GM21576 (cell line): ENCODE results near the gene GNB1L.
"Not testable (repeated sequence)": the region's sequence is repeated elsewhere in the genome, so short reads cannot be mapped to it uniquely, and the experiment has no call there.

Source experiments
- ATAC-seq: cut with Tn5 transposase; IDR thresholded peaks from one replicate; pipeline ENCODE4 v1.9.1; 2021; ENCODE audit warnings: mild to moderate bottlenecking, moderate library complexity; ENCODE audit not compliant: unreplicated experiment

Gene GNB1L

DNA sequence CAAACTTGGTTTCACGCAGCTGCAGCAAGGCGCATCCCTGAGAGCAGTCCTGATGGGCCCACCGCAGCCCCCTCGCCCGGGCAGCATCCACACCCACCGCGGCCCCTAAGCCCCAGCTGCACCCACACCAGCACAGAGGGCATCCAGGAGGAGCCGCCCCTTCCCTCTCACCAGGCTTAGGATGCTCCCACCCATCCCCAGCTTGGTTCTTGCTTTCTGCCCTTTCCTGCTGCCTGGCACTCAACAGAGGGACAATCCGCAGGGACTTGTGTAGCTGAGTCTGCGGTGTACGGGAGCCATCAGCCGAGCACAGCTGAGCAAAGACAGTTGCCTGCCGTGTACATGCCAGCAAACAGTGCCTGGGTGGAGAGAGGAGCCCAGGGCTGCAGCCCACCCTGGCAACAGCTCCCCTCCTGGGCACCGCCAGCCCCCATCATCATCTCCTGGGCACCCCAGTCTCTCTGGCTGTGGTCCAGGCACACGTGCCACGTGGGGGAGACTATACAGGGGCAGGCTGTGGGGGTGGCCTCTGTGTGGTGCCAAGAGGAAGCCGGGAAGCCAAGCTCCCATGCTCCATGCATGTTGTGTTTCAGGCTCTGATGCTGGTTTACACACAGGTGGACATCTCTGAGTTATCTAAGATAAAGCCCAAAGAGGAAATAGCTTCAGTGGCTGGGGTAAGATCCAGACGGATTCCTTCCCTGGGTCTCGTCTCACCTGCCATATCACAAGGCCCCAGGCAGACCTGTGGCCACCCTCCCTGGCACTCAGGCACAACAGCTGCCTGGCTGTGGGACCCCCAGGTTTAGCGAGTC lies 36.0 kb upstream of the GNB1L start:
- no peak for ATAC-seq

DNA sequence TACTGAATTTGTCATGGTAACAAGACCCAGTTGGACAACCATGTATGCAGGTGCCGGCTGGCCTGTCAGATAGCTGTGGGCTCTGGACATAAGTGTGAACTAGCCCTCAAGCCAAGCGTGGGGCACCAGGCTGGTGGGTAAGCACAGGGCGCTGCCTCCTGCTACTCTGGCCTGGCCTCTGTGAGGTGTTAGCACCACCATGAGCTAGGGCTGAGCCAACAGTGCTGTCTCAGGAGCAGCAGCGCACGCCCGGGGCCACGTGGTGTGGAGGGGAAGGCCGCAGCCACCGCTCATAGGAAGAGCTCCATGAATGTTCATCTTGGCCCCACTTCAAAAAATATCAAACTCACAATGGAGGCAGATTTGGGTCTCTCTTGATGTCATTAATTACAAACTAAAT lies 35.3 kb upstream of the GNB1L start:
- no peak for ATAC-seq

DNA sequence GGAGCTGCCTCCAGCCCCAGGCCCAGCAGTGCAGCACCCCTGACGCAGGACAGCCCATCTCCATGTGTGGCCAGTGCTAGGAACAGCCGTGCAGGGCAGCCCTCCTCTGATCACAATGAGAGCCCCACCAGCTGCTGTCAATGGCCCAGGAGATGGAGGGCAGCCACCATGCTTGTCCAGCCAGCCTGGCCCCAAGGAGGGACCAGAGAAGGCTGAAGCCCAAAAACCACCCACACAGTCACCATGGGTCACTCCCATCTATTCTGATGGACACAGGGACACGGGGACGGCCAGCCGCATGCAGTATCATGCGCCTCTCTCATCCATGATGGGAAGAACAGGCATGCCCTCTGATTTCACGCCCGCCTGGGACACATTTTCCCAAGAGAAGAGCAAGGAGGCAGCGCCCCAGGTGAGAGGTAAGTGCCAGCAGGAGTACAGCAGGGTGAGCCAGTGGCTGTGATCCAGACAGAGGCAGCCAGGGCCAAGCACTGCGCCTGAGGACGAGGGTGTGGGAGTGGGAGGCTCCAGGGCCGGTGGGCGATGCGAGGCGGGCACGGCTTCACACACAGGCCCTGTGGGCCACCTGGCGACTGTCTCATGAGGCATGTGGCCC lies 33.6 kb upstream of the GNB1L start:
- no peak for ATAC-seq

DNA sequence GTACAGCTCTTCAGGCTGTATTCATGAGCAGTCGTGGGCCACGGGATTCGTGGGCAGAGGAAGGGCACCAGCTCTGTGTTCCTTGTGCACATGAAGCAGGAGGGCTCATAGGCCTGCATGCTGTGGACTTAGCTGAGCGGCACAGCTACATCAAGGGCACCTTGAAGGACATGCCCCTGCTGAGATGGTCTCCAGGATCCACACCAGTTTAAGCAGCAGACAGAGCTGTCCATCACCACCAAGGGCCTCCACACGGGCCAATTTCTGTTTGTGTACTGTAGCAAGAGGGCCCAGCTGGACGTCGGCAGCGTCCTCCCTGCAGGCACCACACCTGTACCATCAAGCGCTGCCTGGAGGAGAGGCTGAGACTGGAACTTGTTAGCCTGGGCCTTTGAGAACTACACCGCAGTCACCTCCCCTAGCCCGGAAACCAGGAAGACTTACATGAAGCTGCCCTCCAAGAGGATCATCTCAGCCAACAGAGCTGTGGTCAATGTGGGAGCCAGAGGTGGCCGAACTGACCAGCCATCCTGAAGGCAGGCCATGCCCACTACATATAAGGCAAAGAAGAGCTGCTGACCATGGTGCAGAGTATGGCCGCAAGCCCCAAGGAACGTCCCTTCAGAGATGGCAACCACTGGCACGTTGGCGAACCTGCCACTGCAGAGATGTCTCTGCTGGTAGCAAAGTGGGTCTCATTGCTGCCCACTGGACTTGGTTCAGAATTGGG lies 32.7 kb upstream of the GNB1L start:
- no peak for ATAC-seq

DNA sequence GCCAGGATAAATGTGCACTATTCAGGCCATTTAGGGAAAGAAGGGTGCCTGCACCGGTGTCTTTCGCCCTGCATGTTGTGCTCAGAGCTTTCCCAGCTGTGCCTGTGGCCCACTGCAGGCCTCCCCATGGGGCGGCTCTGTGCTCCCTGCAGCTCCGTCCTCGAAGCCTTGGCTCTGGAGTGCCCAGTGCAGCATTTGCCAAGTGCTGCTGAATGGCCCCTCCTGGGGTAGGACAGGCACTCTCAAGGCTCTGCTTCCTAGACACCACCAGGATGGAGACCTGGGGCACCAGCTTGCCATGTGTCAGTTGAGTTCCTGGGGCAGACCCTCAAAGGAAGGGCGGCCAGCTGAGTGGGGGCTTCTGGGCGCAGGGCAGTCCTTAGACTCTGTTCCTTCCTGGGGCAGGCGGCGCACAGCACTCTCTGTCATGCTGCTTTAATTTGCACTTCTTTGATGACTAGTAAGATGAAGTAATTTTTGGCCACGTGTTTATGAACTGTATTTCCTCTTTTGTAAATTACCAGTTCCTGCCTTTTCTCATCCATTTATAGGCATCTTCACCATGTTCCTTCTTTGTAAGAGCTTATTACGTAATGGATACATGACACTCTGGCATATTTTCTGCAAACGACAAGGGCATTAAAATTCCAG lies 32.1 kb upstream of the GNB1L start:
- no peak for ATAC-seq

GRCh38 chr22:19885841-19886592 lies 31.3 kb upstream of the GNB1L start:
- ATAC-seq: no peak

- no peak for ATAC-seq
These were observed 30.5 kb upstream of the GNB1L start for GRCh38 chr22:19884954-19885751.

- ATAC-seq: no peak
These were observed 29.7 kb upstream of the GNB1L start for GRCh38 chr22:19884161-19884953.

DNA sequence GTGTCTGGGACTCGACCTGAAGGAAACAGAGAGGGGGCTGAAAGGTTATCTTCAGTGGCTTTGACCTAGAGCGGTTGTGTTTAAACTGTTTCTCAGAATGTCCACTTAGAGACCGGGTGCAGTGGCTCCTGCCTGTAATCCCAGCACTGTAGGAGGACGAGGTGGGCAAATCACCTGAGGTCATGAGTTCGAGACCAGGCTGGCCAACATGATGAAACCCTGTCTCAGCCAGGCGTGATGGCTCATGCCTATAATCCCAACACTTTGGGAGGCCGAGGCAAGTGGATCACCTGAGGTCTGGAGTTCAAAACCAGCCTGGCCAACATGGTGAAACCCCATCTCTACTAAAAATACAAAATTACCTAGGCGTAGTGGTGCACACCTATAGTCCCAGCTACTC lies 28.8 kb upstream of the GNB1L start:
- not testable (repeated sequence) for ATAC-seq

GRCh38 chr22:19882446-19883381 lies 28.0 kb upstream of the GNB1L start:
- no peak for ATAC-seq

DNA sequence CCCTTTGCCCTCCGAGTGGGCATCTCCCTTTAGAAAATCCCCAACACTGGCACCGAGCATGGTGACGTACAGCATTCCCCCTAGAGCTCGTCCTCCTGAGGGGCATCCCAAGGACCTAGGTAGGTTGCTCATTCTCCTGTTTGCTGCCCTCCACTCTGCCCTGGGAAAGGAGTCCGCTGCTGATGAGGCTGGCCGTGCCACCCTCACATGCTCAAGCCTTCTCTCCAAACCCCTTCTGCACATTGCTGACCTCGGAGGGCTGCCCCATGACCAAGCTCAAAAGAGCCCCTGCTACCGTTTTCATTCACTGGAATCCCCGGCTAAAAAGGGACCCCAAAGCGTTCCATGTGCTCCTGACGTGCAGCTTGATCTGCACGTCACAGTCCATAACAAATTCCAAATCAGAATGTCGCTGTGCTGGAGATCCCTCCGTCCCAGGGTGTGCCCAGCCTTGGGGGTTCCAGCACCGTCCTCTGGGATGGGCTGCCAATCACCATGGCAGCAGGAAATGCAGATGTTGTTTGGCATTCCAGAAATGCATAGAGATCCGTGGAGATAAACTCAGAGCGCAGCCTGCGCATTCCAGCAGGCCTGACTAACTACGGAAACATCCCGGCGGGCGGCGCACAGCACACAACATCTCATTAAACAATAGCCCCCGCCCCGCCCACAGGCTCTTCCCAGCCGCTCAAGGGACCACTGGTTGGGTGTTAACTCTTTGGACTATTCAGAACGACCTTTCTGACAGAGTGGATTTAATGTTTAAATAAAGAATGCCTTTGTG lies 26.3 kb upstream of the GNB1L start:
- no peak for ATAC-seq

DNA sequence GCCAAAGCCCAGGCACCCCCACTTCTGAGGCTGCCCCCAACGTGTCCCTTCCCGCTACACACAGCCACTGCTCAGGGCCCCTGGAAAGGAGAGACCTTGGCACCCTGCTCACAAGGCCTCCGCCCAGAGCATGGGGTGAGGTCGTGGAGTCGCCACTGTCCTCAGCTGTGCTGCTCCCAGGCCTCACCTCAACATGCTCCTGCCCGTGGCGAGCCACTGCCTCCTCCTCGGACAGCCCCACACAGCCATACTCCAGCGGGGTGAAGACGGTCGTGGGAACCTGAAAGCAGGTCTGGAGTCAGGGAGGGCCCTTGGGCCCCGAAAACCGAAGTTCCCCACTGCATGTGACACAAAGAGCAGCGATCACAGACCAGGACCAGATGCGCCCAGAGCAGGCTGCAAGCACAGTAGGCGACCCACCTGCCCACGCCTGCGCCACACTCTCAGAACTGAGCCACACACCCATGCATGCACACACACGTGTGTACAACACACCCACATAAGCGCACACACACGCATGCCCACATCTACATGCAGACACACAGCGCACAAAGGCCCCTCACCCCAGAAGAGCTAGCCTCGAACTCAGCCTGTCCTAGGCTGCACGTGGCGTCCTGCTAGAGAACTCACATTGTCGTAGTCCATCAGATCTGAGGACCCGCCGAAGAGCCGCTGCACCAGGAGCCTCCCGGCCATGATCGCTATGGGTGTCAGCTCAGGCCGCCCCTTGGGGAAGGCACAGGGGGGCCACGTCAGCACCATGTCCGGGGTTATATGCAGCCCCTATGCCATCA lies 25.5 kb upstream of the GNB1L start:
- no peak for ATAC-seq

DNA sequence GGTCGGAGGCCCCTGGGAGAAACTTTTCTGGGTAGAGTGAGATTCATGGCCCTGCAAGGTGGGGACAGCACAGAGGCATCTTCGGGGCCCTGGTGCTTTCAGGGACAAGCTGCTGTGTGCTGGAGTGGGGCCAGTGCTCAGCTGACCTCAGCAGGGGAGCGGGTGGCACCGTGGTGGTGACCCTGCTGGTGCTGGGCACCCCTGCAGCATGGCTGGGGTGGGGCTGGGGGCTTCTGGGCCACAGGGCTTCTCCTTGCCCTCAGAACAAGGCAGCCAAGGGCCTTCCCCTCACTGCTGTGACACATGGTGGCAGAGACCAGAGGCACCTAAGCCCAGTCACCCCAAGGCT lies 24.9 kb upstream of the GNB1L start:
- ATAC-seq: no peak

- no peak for ATAC-seq
These were observed 24.5 kb upstream of the GNB1L start for GRCh38 chr22:19879246-19879570.

GRCh38 chr22:19878461-19879245 lies 24.0 kb upstream of the GNB1L start:
- ATAC-seq: no peak
